Peyer's patch (tissue), 4 donors: ENCODE measurements around the gene PMVK.

Experiments used
- CTCF ChIP-seq, 6 experiments: fragments of 450-650 bp in 4 of 6; fragments of 200-600 bp in 2 of 6; sonication (generic) in 1 of 6; IDR thresholded peaks; one replicate each; pipeline ENCODE4 v1.5.1; 2017 to 2019; ENCODE audit warnings: antibody characterized with exemption in 6 of 6, mild to moderate bottlenecking in 3 of 6, moderate library complexity in 1 of 6
- POLR2A ChIP-seq, 2 donors: fragments of 450-650 bp; IDR thresholded peaks; one replicate each; pipeline ENCODE4 v1.5.1; 2017; ENCODE audit warnings: antibody characterized with exemption in 2 of 2, mild to moderate bottlenecking in 2 of 2, moderate library complexity in 2 of 2

GRCh38 chr1:154969246-154969645, 32.7 kb upstream of the PMVK start:
- TF ChIP-seq CTCF (IDR thresholded peaks at IDR 0.05) (no peak), POLR2A (IDR thresholded peaks at IDR 0.05) (no peak)
